AG04449 (cell line): ENCODE data around the gene RFX6.

Experiments
- CTCF ChIA-PET: fragments of 350-600 bp; formaldehyde crosslinking; extraction: SDS; loops from one replicate; lab custom pipeline; 2021; ENCODE audit warnings: antibody characterized with exemption; lab: Yijun Ruan, JAX
- POLR2A ChIA-PET: fragments of 400-600, 350-600 bp; formaldehyde crosslinking; extraction: SDS; loops from one replicate; lab custom pipeline; 2020; ENCODE audit warnings: antibody characterized with exemption, inconsistent platforms; lab: Yijun Ruan, JAX
- DNase-seq: peaks from one replicate; pipeline ENCODE4 v3.0.0-alpha.2; 2010; ENCODE audit warnings: low read depth, low spot score
- H3K4me3 ChIP-seq: 2 replicates; pipeline ENCODE4 v1.5.1; 2011; ENCODE audit warnings: low read depth, mild to moderate bottlenecking, control low read depth, low read length
- CTCF ChIP-seq: IDR thresholded peaks from one replicate; pipeline ENCODE4 v1.5.1; 2011; ENCODE audit warnings: mild to moderate bottlenecking, moderate library complexity, low read length, control low read depth, inconsistent platforms; ENCODE audit not compliant: insufficient read depth; ENCODE audit errors: missing control alignments

RFX6 gene

GRCh38 chr6:116840091-116840490 is 37.0 kb upstream of the RFX6 start:
- ChIA-PET CTCF (no interaction called here), POLR2A (no interaction called here)
- H3K4me3 ChIP-seq, result no peak overlapping the region
- TF ChIP-seq CTCF, result no peak
- no peak for DNase-seq

GRCh38 chr6:116842459-116842858 is 34.6 kb upstream of the RFX6 start:
- no peak for DNase-seq
- POLR2A ChIA-PET, result no interaction called here
- H3K4me3 ChIP-seq, result no peak overlapping the region
- CTCF ChIA-PET, result no interaction called here
- no peak for TF ChIP-seq CTCF

DNA sequence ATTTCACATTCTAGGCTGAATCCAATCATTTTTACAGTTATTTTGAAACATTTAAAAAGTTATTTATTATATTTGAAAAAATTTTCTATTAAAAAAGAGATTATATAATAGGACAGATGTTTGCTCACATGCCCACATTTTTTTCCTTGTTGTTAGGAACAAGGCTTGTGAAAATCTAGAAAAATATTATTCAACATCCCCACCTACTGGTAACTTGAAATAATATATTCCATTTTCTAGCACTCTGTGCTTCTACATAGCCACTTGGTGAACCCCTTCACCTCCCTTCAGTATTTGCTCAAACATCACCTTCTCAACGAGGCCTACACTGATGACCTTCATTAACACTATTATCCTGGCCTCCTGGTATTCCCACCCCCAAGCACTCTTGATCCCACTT is 29.8 kb upstream of the RFX6 start:
- ChIA-PET POLR2A (no interaction called here), CTCF (interaction anchor here (0.6 to 4.4 kb wide), 6 partner anchors 68 to 735 kb away, joined by 3 to 24 read pairs (median 4); no protein-coding TSS in a partner anchor)
- no peak overlapping the region for H3K4me3 ChIP-seq
- no peak for TF ChIP-seq CTCF
- no peak for DNase-seq

DNA sequence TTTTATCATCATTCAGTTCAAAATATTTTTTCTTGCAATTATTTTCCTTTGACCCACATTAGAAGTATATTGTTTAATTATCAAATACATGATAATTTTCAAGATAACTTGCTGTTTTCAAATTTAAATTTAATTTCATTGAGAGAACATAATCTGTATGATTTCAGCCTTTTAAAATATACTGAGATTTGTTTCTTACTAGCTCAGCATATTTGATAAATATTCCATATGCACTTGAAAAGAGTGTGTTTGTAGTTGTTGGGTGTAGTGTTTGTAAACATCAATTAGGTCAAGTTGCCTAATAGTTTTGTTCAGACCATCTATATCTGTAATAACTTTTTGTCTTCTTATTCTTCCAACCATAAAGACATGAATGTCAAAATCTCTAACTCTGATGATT is 19.0 kb upstream of the RFX6 start:
- no peak for TF ChIP-seq CTCF
- no peak overlapping the region for H3K4me3 ChIP-seq
- ChIA-PET CTCF (no interaction called here), POLR2A (no interaction called here)
- no peak for DNase-seq

- no peak for DNase-seq
- ChIA-PET POLR2A (no interaction called here), CTCF (interaction anchor here (1.2 kb wide), 1 partner anchor 13 kb away, joined by 4 read pairs; no protein-coding TSS in a partner anchor)
- H3K4me3 ChIP-seq, result no peak overlapping the region
- no peak for TF ChIP-seq CTCF
Observed at GRCh38 chr6:116859264-116859663, 17.8 kb upstream of the RFX6 start.

GRCh38 chr6:116866281-116866871 is 10.7 kb upstream of the RFX6 start:
- ChIA-PET POLR2A (no interaction called here), CTCF (no interaction called here)
- no peak for DNase-seq
- H3K4me3 ChIP-seq, result no peak overlapping the region
- TF ChIP-seq CTCF, result no peak
